Small intestine (tissue), 7 donors: ENCODE measurements around the gene SWT1. TPM values are rescaled to one million over a fixed set of nuclear protein-coding genes. Genes with fewer than 3 reads are reported as not detected.
A peak's percentile ranks its signal among the peaks of the same experiment; 100 is the strongest.

Source experiments
- DNase-seq, 2 donors: peaks; one replicate each; pipeline versions ENCODE4 v3.0.0 to v3.0.0-alpha.2; 2013
- FAIRE-seq: peaks from 2 replicates; lab custom pipeline; 2012; peaks lifted over from hg19 to GRCh38; lab: Jason Lieb, UNC
- H3K27ac ChIP-seq, 3 donors: one replicate each; pipeline ENCODE4 v1.5.1; 2013; ENCODE audit warnings: low read length in 2 of 3, mild to moderate bottlenecking in 2 of 3, control low read depth in 1 of 3, inconsistent platforms in 1 of 3, low read depth in 1 of 3, moderate library complexity in 1 of 3
- H3K27me3 ChIP-seq, 3 donors: one replicate each; pipeline ENCODE4 v1.6.1; 2013; ENCODE audit warnings: low read length in 3 of 3, inconsistent platforms in 1 of 3; ENCODE audit not compliant: control insufficient read depth in 3 of 3, insufficient read depth in 3 of 3
- H3K36me3 ChIP-seq, 3 donors: one replicate each; pipeline ENCODE4 v1.6.1; 2013; ENCODE audit warnings: low read length in 3 of 3, inconsistent platforms in 1 of 3, low read depth in 1 of 3, mild to moderate bottlenecking in 1 of 3, moderate library complexity in 1 of 3; ENCODE audit not compliant: control insufficient read depth in 3 of 3, insufficient read depth in 2 of 3
- H3K4me1 ChIP-seq, 3 donors: one replicate each; pipeline ENCODE4 v1.6.1; 2013; ENCODE audit warnings: low read length in 2 of 3, inconsistent platforms in 1 of 3, low read depth in 1 of 3, mild to moderate bottlenecking in 1 of 3, moderate library complexity in 1 of 3; ENCODE audit not compliant: control insufficient read depth in 3 of 3, insufficient read depth in 2 of 3
- H3K4me3 ChIP-seq, 3 donors: one replicate each; pipeline ENCODE4 v1.5.1; 2013; ENCODE audit warnings: low read length in 3 of 3, control low read depth in 1 of 3, inconsistent platforms in 1 of 3, low read depth in 1 of 3, mild to moderate bottlenecking in 1 of 3, moderate library complexity in 1 of 3
- H3K9me3 ChIP-seq, 2 donors: one replicate each; pipeline ENCODE4 v1.6.1; 2013; ENCODE audit warnings: low read depth in 1 of 2, low read length in 1 of 2; ENCODE audit not compliant: control insufficient read depth in 2 of 2, insufficient read depth in 1 of 2
- WGBS, 3 donors: extraction: QIAGEN DNeasy Blood & Tissue Kit; methylation state at CpG; one replicate each; pipeline ENCODE4 v1.1.7; 2013; 5-methylcytosine and 5-hydroxymethylcytosine counted together
- polyA plus RNA-seq, 4 donors: library from polyadenylated mRNA; stranded (reverse) in 3 of 4; unstranded in 1 of 4; fragments of 200-250 nt in 3 of 4; fragments of 120-200 nt in 1 of 4; gene quantifications; one replicate each; pipeline versions ENCODE4 v1.2.1 to v1.2.3, GENCODE V29; 2013
- donor health status: healthy with polysubstance abuse.
- donor health status: control.
- donor health status: control.
- donor health status: Bipolar disorder and iron deficiency.
- donor health status: healthy.

The SWT1 gene
- polyA plus RNA-seq, 4 donors = 2.4 to 5.6 (median 4.2) TPM

DNA sequence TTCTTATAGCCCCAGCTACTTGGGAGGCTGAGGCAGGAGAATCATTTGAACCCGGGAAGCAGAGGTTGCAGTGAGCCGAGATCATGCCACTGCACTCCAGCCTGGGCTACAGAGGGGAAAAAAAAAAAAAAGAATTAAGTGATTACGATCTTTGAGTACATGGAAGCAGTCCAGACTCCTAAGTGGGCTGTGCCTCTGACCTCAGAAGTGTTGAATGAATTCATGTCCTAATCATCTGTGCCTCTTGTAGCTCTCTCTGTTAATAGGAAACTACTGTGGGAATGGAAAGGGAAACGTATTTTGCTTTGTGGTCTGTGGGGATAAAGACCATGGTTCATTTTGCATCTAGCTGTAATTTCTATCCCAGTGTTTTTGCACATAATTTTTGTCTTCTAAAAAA, 168.4 kb downstream of the SWT1 start:
- Histone ChIP-seq H3K27ac (no peak overlapping the region), H3K9me3 (no peaks in the 10 kb centered on the region), H3K4me3 (no peak overlapping the region), H3K4me1 (no peaks in the 10 kb centered on the region), H3K36me3 (no peaks in the 10 kb centered on the region), H3K27me3 (no peaks in the 10 kb centered on the region)
- no peak for DNase-seq
- WGBS, 3 donors = 54 to 76% (median 65%) methylated on average over 4 of the region's 4 CpGs
- FAIRE-seq = no peak

- Histone ChIP-seq H3K4me3 (no peak overlapping the region), H3K27ac (no peak overlapping the region), H3K9me3 (no peaks in the 10 kb centered on the region), H3K27me3 (no peaks in the 10 kb centered on the region), H3K4me1 (no peaks in the 10 kb centered on the region), H3K36me3 (no peaks in the 10 kb centered on the region)
- DNase-seq (no peak), FAIRE-seq (no peak)
- WGBS, 3 donors = 89 to 96% (median 91%) methylated on average over 4 of the region's 4 CpGs
Observed at GRCh38 chr1:185328255-185328654, 171.3 kb downstream of the SWT1 start.

DNA sequence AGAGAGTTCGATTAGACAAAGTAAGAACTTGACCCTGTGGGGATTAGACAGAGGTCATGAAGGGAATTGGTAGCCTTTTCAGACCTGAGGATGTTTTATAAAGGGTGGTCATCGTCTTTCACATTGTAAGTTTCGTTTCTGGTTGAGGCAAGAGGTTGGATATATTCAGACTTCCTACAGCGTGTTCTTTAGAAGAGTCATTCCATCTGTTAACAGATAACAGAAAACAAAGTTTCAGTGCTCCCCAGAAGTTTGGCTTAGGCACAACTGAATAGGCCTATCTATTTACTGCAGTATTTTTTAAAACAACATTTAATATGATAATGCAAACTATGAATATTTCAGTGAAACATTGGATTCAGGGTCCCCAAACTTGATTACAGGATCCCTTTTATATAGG, 177.2 kb downstream of the SWT1 start:
- no peaks in the 10 kb centered on the region for H3K27me3 ChIP-seq
- no peaks in the 10 kb centered on the region for H3K4me1 ChIP-seq
- H3K9me3 ChIP-seq = no peaks in the 10 kb centered on the region
- H3K4me3 ChIP-seq = no peak overlapping the region
- FAIRE-seq = no peak
- no peak overlapping the region for H3K27ac ChIP-seq
- no peak for DNase-seq
- H3K36me3 ChIP-seq = no peaks in the 10 kb centered on the region
- WGBS, 3 donors = 67 to 90% (median 88%) methylated on average over 4 of the region's 4 CpGs

GRCh38 chr1:185337246-185337645, 180.3 kb downstream of the SWT1 start:
- FAIRE-seq (no peak), DNase-seq (no peak)
- no peaks in the 10 kb centered on the region for H3K4me1 ChIP-seq
- H3K27me3 ChIP-seq = no peaks in the 10 kb centered on the region
- H3K9me3 ChIP-seq = no peaks in the 10 kb centered on the region
- H3K36me3 ChIP-seq = no peaks in the 10 kb centered on the region
- H3K27ac ChIP-seq = no peak overlapping the region
- WGBS, 3 donors = 88 to 94% (median 94%) methylated on average over 4 of the region's 4 CpGs
- no peak overlapping the region for H3K4me3 ChIP-seq

- H3K9me3 ChIP-seq = no peaks in the 10 kb centered on the region
- DNase-seq = peak in 1 of 2 donors; percentile 60
- no peaks in the 10 kb centered on the region for H3K36me3 ChIP-seq
- no peaks in the 10 kb centered on the region for H3K4me1 ChIP-seq
- no peak for FAIRE-seq
- 65 to 88% (median 68%) methylated on average over 8 of the region's 8 CpGs for WGBS, 3 donors
- no peak overlapping the region for H3K4me3 ChIP-seq
- H3K27ac ChIP-seq = peak overlapping the region in 1 of 3 donors; percentile 19
- H3K27me3 ChIP-seq = no peaks in the 10 kb centered on the region
Observed at GRCh38 chr1:185338719-185339622, 182.0 kb downstream of the SWT1 start.

GRCh38 chr1:185341196-185341781, 184.3 kb downstream of the SWT1 start:
- Histone ChIP-seq H3K4me3 (no peak overlapping the region), H3K27me3 (no peaks in the 10 kb centered on the region), H3K36me3 (no peaks in the 10 kb centered on the region), H3K9me3 (no peaks in the 10 kb centered on the region), H3K4me1 (no peaks in the 10 kb centered on the region), H3K27ac (no peak overlapping the region)
- FAIRE-seq = no peak
- DNase-seq = no peak

Other genes starting within 250 kb of the SWT1 start
- 1 to 10 TPM; 1.1 to 8.4 (median 2.5) TPM for gene NIBAN1, start 182.7 kb upstream of the SWT1 start, polyA plus RNA-seq
- 10 to 100 TPM in 1 of 4 donors, 1 to 10 TPM in 3; 3.2 to 24.8 (median 4.7) TPM for gene RNF2, start 111.6 kb upstream of the SWT1 start, polyA plus RNA-seq
- 10 to 100 TPM in 2 of 4 donors, 1 to 10 TPM in 2; 5.4 to 16.8 (median 10.1) TPM for gene TRMT1L, start 214 bp upstream of the SWT1 start, polyA plus RNA-seq
- 100 to 1,000 TPM in 1 of 4 donors, 10 to 100 TPM in 3; 39.2 to 199 (median 56.4) TPM for gene IVNS1ABP, start 160.1 kb downstream of the SWT1 start, polyA plus RNA-seq